NB4 (cell line): ENCODE data around the gene CHD3.

ENCODE experiments used
- CTCF ChIP-seq: IDR thresholded peaks from one replicate; pipeline ENCODE4 v1.5.1; 2012; ENCODE audit warnings: low read depth, low read length
- POLR2A ChIP-seq: IDR thresholded peaks from 2 replicates; pipeline ENCODE4 v1.6.1; 2011; ENCODE audit warnings: mild to moderate bottlenecking; ENCODE audit not compliant: insufficient read length; ENCODE audit errors: extremely low read depth

- TF ChIP-seq CTCF, result no peak
- no peak for TF ChIP-seq POLR2A
Observed at GRCh38 chr17:7951143-7951792, 62.7 kb downstream of the CHD3 start.
